ENCODE measurements around the gene LRRC34. TPM values are rescaled to one million over a fixed set of nuclear protein-coding genes. Genes with fewer than 3 reads are reported as not detected.
A peak's percentile ranks its signal among the peaks of the same experiment; 100 is the strongest.

LRRC34 gene
- total and polyA plus RNA-seq, 10 of the 15 experiments (the other 5 are each of a cell fraction or from before 2014, with no cell fraction given): 0.24 to 3.7 (median 1.7) TPM

DNA sequence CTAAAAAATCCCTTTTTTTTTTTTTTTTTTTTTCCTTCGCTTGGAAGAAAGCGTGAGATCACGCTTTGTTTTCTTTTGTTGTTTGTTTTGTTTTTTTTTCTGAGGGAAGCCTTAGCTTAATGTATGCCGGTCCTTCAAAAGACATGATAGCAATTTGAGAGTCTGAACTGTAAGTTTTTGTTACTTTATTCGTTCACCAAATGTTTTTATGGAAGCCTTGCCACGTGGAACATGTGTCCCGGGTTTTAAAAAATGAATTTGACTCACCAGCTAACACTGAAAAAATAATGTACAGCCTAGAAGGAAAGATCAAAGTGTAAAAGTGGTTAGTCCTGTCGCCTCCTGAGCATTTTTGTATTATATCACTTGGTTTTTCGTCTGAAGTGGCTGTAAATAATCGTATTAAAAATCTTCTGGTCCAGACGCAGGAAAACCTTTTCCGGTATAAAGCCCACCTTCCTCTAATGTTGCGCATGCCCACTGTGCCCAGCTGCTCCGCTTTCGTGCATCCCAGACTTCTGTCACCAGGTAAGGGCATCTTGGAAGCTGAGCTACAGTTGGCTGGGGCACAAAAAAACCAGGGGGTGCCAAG is 40.3 kb downstream of the LRRC34 start (continued):
- TF ChIP-seq ZNF687 (IDR thresholded peaks at IDR 0.05) (0 out of 2 replicates have a peak, but pooled peaks have one; percentile 34), KDM1A (IDR thresholded peaks at IDR 0.05; ENCODE audit: borderline replicate concordance) (no peak), CREM (IDR thresholded peaks at IDR 0.05; ENCODE audit: low read depth) (no peak), ZNF622 (IDR thresholded peaks at IDR 0.05) (no peak), RAD21 (IDR thresholded peaks at IDR 0.05; ENCODE audit: insufficient read depth, low read depth, low read length) (no peak), BRCA1 (IDR thresholded peaks at IDR 0.05; ENCODE audit: low read depth, low read length) (no peak), ASH2L (IDR thresholded peaks at IDR 0.05; ENCODE audit: borderline replicate concordance, low read depth) (no peak; the same call in 1 of the 2 replicates), NBN (IDR thresholded peaks at IDR 0.05) (peak; percentile 82; the same call in 1 of the 2 replicates)
- TF ChIP-seq, protein P1, sequence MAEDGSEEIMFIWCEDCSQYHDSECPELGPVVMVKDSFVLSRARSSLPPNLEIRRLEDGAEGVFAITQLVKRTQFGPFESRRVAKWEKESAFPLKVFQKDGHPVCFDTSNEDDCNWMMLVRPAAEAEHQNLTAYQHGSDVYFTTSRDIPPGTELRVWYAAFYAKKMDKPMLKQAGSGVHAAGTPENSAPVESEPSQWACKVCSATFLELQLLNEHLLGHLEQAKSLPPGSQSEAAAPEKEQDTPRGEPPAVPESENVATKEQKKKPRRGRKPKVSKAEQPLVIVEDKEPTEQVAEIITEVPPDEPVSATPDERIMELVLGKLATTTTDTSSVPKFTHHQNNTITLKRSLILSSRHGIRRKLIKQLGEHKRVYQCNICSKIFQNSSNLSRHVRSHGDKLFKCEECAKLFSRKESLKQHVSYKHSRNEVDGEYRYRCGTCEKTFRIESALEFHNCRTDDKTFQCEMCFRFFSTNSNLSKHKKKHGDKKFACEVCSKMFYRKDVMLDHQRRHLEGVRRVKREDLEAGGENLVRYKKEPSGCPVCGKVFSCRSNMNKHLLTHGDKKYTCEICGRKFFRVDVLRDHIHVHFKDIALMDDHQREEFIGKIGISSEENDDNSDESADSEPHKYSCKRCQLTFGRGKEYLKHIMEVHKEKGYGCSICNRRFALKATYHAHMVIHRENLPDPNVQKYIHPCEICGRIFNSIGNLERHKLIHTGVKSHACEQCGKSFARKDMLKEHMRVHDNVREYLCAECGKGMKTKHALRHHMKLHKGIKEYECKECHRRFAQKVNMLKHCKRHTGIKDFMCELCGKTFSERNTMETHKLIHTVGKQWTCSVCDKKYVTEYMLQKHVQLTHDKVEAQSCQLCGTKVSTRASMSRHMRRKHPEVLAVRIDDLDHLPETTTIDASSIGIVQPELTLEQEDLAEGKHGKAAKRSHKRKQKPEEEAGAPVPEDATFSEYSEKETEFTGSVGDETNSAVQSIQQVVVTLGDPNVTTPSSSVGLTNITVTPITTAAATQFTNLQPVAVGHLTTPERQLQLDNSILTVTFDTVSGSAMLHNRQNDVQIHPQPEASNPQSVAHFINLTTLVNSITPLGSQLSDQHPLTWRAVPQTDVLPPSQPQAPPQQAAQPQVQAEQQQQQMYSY (CRISPR knock-in tag; IDR thresholded peaks at IDR 0.05): no peak
- TF ChIP-seq, protein P2, sequence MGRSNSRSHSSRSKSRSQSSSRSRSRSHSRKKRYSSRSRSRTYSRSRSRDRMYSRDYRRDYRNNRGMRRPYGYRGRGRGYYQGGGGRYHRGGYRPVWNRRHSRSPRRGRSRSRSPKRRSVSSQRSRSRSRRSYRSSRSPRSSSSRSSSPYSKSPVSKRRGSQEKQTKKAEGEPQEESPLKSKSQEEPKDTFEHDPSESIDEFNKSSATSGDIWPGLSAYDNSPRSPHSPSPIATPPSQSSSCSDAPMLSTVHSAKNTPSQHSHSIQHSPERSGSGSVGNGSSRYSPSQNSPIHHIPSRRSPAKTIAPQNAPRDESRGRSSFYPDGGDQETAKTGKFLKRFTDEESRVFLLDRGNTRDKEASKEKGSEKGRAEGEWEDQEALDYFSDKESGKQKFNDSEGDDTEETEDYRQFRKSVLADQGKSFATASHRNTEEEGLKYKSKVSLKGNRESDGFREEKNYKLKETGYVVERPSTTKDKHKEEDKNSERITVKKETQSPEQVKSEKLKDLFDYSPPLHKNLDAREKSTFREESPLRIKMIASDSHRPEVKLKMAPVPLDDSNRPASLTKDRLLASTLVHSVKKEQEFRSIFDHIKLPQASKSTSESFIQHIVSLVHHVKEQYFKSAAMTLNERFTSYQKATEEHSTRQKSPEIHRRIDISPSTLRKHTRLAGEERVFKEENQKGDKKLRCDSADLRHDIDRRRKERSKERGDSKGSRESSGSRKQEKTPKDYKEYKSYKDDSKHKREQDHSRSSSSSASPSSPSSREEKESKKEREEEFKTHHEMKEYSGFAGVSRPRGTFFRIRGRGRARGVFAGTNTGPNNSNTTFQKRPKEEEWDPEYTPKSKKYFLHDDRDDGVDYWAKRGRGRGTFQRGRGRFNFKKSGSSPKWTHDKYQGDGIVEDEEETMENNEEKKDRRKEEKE (IDR thresholded peaks at IDR 0.05): no peak
- TF ChIP-seq, protein P3, sequence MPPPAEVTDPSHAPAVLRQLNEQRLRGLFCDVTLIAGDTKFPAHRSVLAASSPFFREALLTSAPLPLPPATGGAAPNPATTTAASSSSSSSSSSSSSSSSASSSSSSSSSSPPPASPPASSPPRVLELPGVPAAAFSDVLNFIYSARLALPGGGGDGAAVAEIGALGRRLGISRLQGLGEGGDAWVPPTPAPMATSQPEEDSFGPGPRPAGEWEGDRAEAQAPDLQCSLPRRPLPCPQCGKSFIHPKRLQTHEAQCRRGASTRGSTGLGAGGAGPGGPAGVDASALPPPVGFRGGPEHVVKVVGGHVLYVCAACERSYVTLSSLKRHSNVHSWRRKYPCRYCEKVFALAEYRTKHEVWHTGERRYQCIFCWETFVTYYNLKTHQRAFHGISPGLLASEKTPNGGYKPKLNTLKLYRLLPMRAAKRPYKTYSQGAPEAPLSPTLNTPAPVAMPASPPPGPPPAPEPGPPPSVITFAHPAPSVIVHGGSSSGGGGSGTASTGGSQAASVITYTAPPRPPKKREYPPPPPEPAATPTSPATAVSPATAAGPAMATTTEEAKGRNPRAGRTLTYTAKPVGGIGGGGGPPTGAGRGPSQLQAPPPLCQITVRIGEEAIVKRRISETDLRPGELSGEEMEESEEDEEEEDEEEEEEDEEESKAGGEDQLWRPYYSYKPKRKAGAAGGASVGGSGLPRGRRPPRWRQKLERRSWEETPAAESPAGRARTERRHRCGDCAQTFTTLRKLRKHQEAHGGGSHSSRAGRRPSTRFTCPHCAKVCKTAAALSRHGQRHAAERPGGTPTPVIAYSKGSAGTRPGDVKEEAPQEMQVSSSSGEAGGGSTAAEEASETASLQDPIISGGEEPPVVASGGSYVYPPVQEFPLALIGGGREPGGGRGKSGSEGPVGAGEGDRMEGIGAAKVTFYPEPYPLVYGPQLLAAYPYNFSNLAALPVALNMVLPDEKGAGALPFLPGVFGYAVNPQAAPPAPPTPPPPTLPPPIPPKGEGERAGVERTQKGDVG (CRISPR knock-in tag; IDR thresholded peaks at IDR 0.05): no peak
